Liver (tissue), 9 donors: ENCODE measurements around the gene ZNF783. TPM values are rescaled to one million over a fixed set of nuclear protein-coding genes. Genes with fewer than 3 reads are reported as not detected.

Experiments
- DNase-seq: peaks from one replicate; pipeline ENCODE4 v3.0.0-alpha.2; 2017; ENCODE audit warnings: low spot score
- H3K27ac ChIP-seq, 2 donors: one replicate each; pipeline ENCODE4 v1.7.0; 2013; ENCODE audit warnings: inconsistent platforms in 2 of 2, low read length in 2 of 2, control low read depth in 1 of 2, low read depth in 1 of 2, mild to moderate bottlenecking in 1 of 2
- H3K27me3 ChIP-seq, 4 donors: one replicate each; pipeline versions ENCODE4 v1.6.1 to v1.7.0; 2013; ENCODE audit warnings: low read length in 3 of 4, inconsistent platforms in 1 of 4, mild to moderate bottlenecking in 1 of 4, moderate library complexity in 1 of 4; ENCODE audit not compliant: control insufficient read depth in 4 of 4, insufficient read depth in 4 of 4
- H3K36me3 ChIP-seq, 4 donors: one replicate each; pipeline versions ENCODE4 v1.6.1 to v1.7.0; 2013; ENCODE audit warnings: low read length in 3 of 4, mild to moderate bottlenecking in 3 of 4, low read depth in 1 of 4, moderate library complexity in 1 of 4; ENCODE audit not compliant: control insufficient read depth in 4 of 4, insufficient read depth in 3 of 4
- H3K4me1 ChIP-seq, 4 donors: one replicate each; pipeline versions ENCODE4 v1.6.1 to v1.7.0; 2013; ENCODE audit warnings: low read length in 3 of 4, mild to moderate bottlenecking in 3 of 4, moderate library complexity in 1 of 4; ENCODE audit not compliant: control insufficient read depth in 4 of 4, insufficient read depth in 4 of 4
- H3K4me3 ChIP-seq, 3 donors: one replicate each; pipeline versions ENCODE4 v1.6.1 to v1.7.0; 2013; ENCODE audit warnings: low read length in 3 of 3, control low read depth in 1 of 3, low read depth in 1 of 3, mild to moderate bottlenecking in 1 of 3
- H3K9ac ChIP-seq, 2 donors: one replicate each; pipeline ENCODE4 v1.7.0; 2013; ENCODE audit warnings: low read length in 2 of 2, mild to moderate bottlenecking in 2 of 2, moderate library complexity in 2 of 2, control low read depth in 1 of 2, low read depth in 1 of 2
- H3K9me3 ChIP-seq, 4 donors: one replicate each; pipeline versions ENCODE4 v1.6.1 to v1.7.0; 2013; ENCODE audit warnings: low read length in 3 of 4; ENCODE audit not compliant: control insufficient read depth in 4 of 4
- ATF3 ChIP-seq: IDR thresholded peaks from 2 replicates; pipeline ENCODE4 v1.6.1; 2016; ENCODE audit warnings: antibody characterized with exemption
- CTCF ChIP-seq: fragments of 150-350 bp; IDR thresholded peaks from 2 replicates; pipeline ENCODE4 v1.5.1; 2017; ENCODE audit warnings: improper control_type of control experiment, low read depth, low read length; ENCODE audit not compliant: missing input control
- FOXA1 ChIP-seq: IDR thresholded peaks from 2 replicates; pipeline ENCODE4 v1.6.1; 2016; ENCODE audit warnings: antibody characterized with exemption
- HNF4G ChIP-seq: IDR thresholded peaks from 2 replicates; pipeline ENCODE4 v1.6.1; 2016; ENCODE audit warnings: antibody characterized with exemption
- JUND ChIP-seq, 2 donors: IDR thresholded peaks; 2 replicates each; pipeline ENCODE4 v1.6.1; 2016; ENCODE audit warnings: antibody characterized with exemption in 2 of 2
- MAX ChIP-seq: IDR thresholded peaks from 2 replicates; pipeline ENCODE4 v1.6.1; 2016; ENCODE audit warnings: antibody characterized with exemption
- NR2F2 ChIP-seq: IDR thresholded peaks from 2 replicates; pipeline ENCODE4 v1.6.1; 2016; ENCODE audit warnings: antibody characterized with exemption
- RAD21 ChIP-seq, 2 donors: IDR thresholded peaks; 2 replicates each; pipeline ENCODE4 v1.6.1; 2016; ENCODE audit warnings: antibody characterized with exemption in 2 of 2, mild to moderate bottlenecking in 2 of 2
- REST ChIP-seq: IDR thresholded peaks from 2 replicates; pipeline ENCODE4 v1.6.1; 2016; ENCODE audit warnings: antibody characterized with exemption, mild to moderate bottlenecking
- RXRA ChIP-seq, 2 donors: IDR thresholded peaks; 2 replicates each; pipeline ENCODE4 v1.6.1; 2017 to 2018; ENCODE audit warnings: antibody characterized with exemption in 2 of 2, mild to moderate bottlenecking in 1 of 2
- SP1 ChIP-seq: IDR thresholded peaks from 2 replicates; pipeline ENCODE4 v1.6.1; 2018; ENCODE audit warnings: antibody characterized with exemption, mild to moderate bottlenecking
- TAF1 ChIP-seq: conservative IDR thresholded peaks from 2 replicates; pipeline ENCODE4 v1.6.1; 2016; ENCODE audit warnings: antibody characterized with exemption, mild to moderate bottlenecking
- YY1 ChIP-seq: IDR thresholded peaks from 2 replicates; pipeline ENCODE4 v1.6.1; 2016; ENCODE audit warnings: antibody characterized with exemption, mild to moderate bottlenecking
- WGBS: extraction: QIAGEN DNeasy Blood & Tissue Kit; methylation state at CpG from one replicate; pipeline ENCODE4 v1.1.7; 2013; 5-methylcytosine and 5-hydroxymethylcytosine counted together
- polyA plus RNA-seq, 2 donors: library from polyadenylated mRNA; stranded (reverse) in 1 of 2; unstranded in 1 of 2; fragments of 200-250 nt in 1 of 2; fragments of >200 nt in 1 of 2; fragmentation: Nextera tagmentation in 1 of 2; extraction: Ambion mirVana in 1 of 2; gene quantifications; one replicate each; pipeline versions ENCODE4 v1.2.1 to v1.2.3, GENCODE V29; 2013 to 2015
- total RNA-seq, 2 donors: library from RNA; depleted of rRNA; stranded (reverse); fragments of >200 nt; gene quantifications; one replicate each; pipeline ENCODE4 v1.2.3, GENCODE V29; 2014
- donor health status: healthy.
- donor health status: healthy.
- donor health status: healthy.
- donor health status: healthy.
- donor health status: healthy.

ZNF783 gene
- total and polyA plus RNA-seq, 4 donors, result 1.5 to 4.3 (median 1.8) TPM

- TF ChIP-seq REST (no peak), TAF1 (no peak), SP1 (no peak), CTCF (no peak), RXRA (IDR thresholded peaks at IDR 0.05) (no peak), NR2F2 (no peak), FOXA1 (no peak), ATF3 (no peak), RAD21 (IDR thresholded peaks at IDR 0.05) (no peak)
- peaks cover 1 to 37% (median 21%) of the 10 kb centered on the region in 4 donors for H3K4me1 ChIP-seq
- H3K4me3 ChIP-seq, result no peak overlapping the region
- no peak overlapping the region for H3K27ac ChIP-seq
- H3K27me3 ChIP-seq, result no peaks in the 10 kb centered on the region
- WGBS, result 97% methylated on average over 3 of the region's 3 CpGs
- H3K9me3 ChIP-seq, result no peaks in the 10 kb centered on the region
- no peak for DNase-seq
- no peak overlapping the region for H3K9ac ChIP-seq
- peaks cover 0 to 8% (median 3%) of the 10 kb centered on the region in 4 donors for H3K36me3 ChIP-seq
These were observed 21.3 kb downstream of the ZNF783 start for GRCh38 chr7:149283321-149283720.

GRCh38 chr7:149284343-149284742, 22.3 kb downstream of the ZNF783 start:
- 76% methylated on average over 3 of the region's 3 CpGs for WGBS
- peaks cover 0 to 2% (median under 1%) of the 10 kb centered on the region in 4 donors for H3K36me3 ChIP-seq
- H3K9ac ChIP-seq, result no peak overlapping the region
- H3K27me3 ChIP-seq, result no peaks in the 10 kb centered on the region
- no peak for TF ChIP-seq CTCF
- no peak for TF ChIP-seq JUND (IDR thresholded peaks at IDR 0.05)
- TF ChIP-seq SP1, result no peak
- TF ChIP-seq HNF4G, result no peak
- TF ChIP-seq MAX, result no peak
- no peak for TF ChIP-seq YY1
- no peak overlapping the region for H3K4me3 ChIP-seq
- no peak overlapping the region for H3K27ac ChIP-seq
- H3K4me1 ChIP-seq, result peaks cover 1 to 37% (median 21%) of the 10 kb centered on the region in 4 donors
- no peaks in the 10 kb centered on the region for H3K9me3 ChIP-seq
- no peak for DNase-seq
